ENCODE measurements around the gene HPSE2.

The HPSE2 gene

DNA sequence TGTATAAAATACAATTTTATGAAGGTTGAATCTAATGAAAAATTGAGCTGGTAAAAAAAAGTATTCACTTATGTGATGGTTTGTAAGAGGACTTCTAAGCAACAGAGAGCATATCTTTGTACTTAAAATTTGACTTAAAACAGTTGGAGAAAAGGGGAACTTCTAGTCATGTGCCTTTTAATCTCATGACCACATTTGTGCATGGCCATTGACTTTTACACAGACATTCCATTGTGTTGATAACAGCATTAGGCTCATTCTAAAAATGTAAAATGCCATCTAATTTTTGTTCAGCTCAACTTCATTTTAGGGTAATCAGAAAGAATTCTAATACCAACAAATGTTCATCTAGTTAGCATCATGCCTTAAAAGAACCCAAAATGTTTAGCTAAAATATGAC lies 119.9 kb downstream of the HPSE2 start:
- Histone ChIP-seq H3K4me1 (no peaks in the 10 kb centered on the region), H3K9ac (no peak overlapping the region), H2AFZ (no peak overlapping the region), H3K4me2 (ENCODE audit: low read length) (no peak overlapping the region), H3K27me3 (ENCODE audit: control insufficient read depth, insufficient read depth, low read length) (no peaks in the 10 kb centered on the region), H3K4me3 (ENCODE audit: low read depth, low read length) (no peak overlapping the region), H3K27ac (no peak overlapping the region), H3K36me3 (ENCODE audit: control insufficient read depth, insufficient read depth, low read length) (no peaks in the 10 kb centered on the region), H3K9me3 (ENCODE audit: control insufficient read depth, low read length) (no peaks in the 10 kb centered on the region), H3K79me2 (no peaks in the 10 kb centered on the region)
- TF ChIP-seq, protein P1, sequence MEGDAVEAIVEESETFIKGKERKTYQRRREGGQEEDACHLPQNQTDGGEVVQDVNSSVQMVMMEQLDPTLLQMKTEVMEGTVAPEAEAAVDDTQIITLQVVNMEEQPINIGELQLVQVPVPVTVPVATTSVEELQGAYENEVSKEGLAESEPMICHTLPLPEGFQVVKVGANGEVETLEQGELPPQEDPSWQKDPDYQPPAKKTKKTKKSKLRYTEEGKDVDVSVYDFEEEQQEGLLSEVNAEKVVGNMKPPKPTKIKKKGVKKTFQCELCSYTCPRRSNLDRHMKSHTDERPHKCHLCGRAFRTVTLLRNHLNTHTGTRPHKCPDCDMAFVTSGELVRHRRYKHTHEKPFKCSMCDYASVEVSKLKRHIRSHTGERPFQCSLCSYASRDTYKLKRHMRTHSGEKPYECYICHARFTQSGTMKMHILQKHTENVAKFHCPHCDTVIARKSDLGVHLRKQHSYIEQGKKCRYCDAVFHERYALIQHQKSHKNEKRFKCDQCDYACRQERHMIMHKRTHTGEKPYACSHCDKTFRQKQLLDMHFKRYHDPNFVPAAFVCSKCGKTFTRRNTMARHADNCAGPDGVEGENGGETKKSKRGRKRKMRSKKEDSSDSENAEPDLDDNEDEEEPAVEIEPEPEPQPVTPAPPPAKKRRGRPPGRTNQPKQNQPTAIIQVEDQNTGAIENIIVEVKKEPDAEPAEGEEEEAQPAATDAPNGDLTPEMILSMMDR (IDR thresholded peaks at IDR 0.05) = no peak

DNA sequence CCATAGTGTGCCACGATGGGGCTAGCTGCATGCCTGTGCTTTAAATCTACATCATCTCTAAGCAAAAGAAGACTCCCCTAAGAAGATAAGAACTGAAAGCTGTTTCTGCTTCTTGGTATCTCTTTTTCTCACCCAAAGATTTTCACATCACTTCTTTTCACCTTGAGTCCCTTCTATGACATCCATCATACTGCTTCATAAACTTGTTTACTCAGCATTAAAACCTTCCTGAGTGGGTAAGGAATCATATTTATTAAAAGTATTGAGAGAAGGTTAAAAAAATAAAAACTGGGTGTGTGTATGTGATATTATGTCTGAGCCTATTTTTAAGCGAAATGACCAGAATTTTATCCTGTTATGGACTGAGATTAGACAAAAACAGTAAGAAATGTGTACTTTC lies 150.3 kb downstream of the HPSE2 start:
- TF ChIP-seq, protein P1 (IDR thresholded peaks at IDR 0.05) = no peak

DNA sequence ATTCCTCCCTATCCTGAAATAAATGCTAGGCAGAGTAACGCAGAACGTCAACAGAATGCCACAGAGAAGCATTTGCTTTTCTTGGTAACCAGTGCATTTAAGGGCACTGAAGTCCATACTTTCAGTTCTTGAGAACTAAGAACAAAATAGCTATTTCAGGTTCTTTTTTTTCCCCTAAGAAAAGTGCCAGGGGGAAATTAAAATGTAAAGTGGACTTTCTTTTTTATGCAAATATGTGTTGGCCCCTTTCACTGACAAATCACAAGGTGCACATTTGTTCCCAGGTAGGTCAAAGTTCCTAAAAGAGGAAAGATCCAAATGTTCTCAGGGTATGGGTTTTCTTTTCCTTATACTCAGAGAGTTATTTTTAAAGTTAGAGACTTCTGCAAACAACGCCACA lies 151.5 kb downstream of the HPSE2 start:
- Histone ChIP-seq H3K36me3 (ENCODE audit: control insufficient read depth, insufficient read depth, low read length) (no peaks in the 10 kb centered on the region), H2AFZ (no peak overlapping the region), H3K9ac (no peak overlapping the region), H3K4me1 (no peaks in the 10 kb centered on the region), H3K4me2 (ENCODE audit: low read length) (no peak overlapping the region), H3K9me3 (ENCODE audit: control insufficient read depth, low read length) (no peaks in the 10 kb centered on the region), H3K4me3 (ENCODE audit: low read depth, low read length) (no peak overlapping the region), H3K27me3 (ENCODE audit: control insufficient read depth, insufficient read depth, low read length) (no peaks in the 10 kb centered on the region), H3K27ac (no peak overlapping the region), H3K79me2 (no peaks in the 10 kb centered on the region)
- TF ChIP-seq, protein P1 (IDR thresholded peaks at IDR 0.05) = no peak

More for the DNA sequence above, 150.3 kb downstream of the HPSE2 start:
- H3K4me1 ChIP-seq = no peaks in the 10 kb centered on the region
- H3K4me2 ChIP-seq (ENCODE audit: low read length) = no peak overlapping the region
- no peak overlapping the region for H3K9ac ChIP-seq
- no peak overlapping the region for H2AFZ ChIP-seq
- H3K79me2 ChIP-seq = no peaks in the 10 kb centered on the region
- H3K36me3 ChIP-seq (ENCODE audit: control insufficient read depth, insufficient read depth, low read length) = no peaks in the 10 kb centered on the region
- H3K9me3 ChIP-seq (ENCODE audit: control insufficient read depth, low read length) = no peaks in the 10 kb centered on the region
- H3K27me3 ChIP-seq (ENCODE audit: control insufficient read depth, insufficient read depth, low read length) = no peaks in the 10 kb centered on the region
- no peak overlapping the region for H3K4me3 ChIP-seq (ENCODE audit: low read depth, low read length)
- no peak overlapping the region for H3K27ac ChIP-seq

DNA sequence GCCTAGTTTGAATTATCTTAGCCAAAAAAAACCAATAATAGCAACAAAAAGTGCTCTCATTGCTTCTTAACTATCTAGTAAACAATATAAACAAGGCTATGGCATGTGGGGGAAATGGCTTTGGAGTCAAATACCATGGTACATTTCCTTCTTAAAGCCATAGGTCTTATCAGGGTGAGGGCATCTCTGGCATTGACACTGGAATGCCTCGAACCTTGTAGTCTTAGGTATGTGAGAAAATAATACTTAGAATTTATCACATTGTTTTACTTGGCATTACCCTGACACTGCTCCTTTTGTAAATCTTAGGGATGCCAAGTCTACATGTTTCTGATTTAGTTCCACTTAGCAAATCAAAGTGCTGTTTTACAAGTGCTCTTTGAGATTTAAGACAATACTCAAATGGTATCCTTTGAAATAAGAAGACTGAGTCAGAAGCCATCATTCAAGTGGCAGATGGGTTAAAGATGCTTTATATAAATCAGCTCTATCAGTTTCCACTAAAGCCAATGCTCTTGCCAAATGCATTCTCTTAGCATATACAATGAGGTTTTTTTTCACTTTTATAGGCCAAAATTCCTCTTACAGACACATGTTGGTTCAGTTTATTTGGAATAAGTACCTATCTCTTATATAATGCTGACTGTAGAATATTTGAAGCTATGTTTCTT lies 155.2 kb downstream of the HPSE2 start:
- Histone ChIP-seq H2AFZ (no peak overlapping the region), H3K4me1 (no peaks in the 10 kb centered on the region), H3K27me3 (ENCODE audit: control insufficient read depth, insufficient read depth, low read length) (no peaks in the 10 kb centered on the region), H3K9me3 (ENCODE audit: control insufficient read depth, low read length) (no peaks in the 10 kb centered on the region), H3K4me2 (ENCODE audit: low read length) (no peak overlapping the region), H3K79me2 (no peaks in the 10 kb centered on the region), H3K36me3 (ENCODE audit: control insufficient read depth, insufficient read depth, low read length) (no peaks in the 10 kb centered on the region), H3K9ac (no peak overlapping the region), H3K27ac (no peak overlapping the region), H3K4me3 (ENCODE audit: low read depth, low read length) (no peak overlapping the region)
- TF ChIP-seq, protein P1 (IDR thresholded peaks at IDR 0.05) = no peak

DNA sequence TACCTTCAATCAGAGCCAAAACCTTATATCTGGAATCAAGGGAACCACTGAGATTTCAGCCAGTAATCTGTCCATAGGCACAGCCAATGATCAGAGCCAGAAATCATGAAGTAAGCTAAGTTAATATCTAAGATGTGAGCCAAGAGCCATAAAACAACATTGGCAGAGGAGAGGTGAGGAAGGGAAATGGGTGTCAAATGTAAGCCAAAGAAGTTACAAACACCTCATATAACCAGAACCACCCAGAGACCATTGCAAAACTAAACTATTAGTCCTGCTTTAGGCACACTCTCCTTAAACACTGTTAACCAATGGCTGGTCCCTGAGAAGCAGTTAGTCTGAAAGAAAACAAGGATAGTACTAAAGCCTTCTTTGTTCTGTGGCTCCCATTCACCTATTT lies 173.1 kb downstream of the HPSE2 start:
- H3K79me2 ChIP-seq = no peaks in the 10 kb centered on the region
- H3K4me2 ChIP-seq (ENCODE audit: low read length) = no peak overlapping the region
- H2AFZ ChIP-seq = no peak overlapping the region
- H3K9ac ChIP-seq = no peak overlapping the region
- TF ChIP-seq, protein P1 (IDR thresholded peaks at IDR 0.05) = no peak
- H3K9me3 ChIP-seq (ENCODE audit: control insufficient read depth, low read length) = no peaks in the 10 kb centered on the region
- H3K4me1 ChIP-seq = no peaks in the 10 kb centered on the region
- no peaks in the 10 kb centered on the region for H3K36me3 ChIP-seq (ENCODE audit: control insufficient read depth, insufficient read depth, low read length)
- no peak overlapping the region for H3K27ac ChIP-seq
- H3K27me3 ChIP-seq (ENCODE audit: control insufficient read depth, insufficient read depth, low read length) = no peaks in the 10 kb centered on the region
- H3K4me3 ChIP-seq (ENCODE audit: low read depth, low read length) = no peak overlapping the region

Measured in parathyroid adenoma (tissue), 2 donors.